CD4-positive, CD25-positive, alpha-beta regulatory T cell (primary cell): ENCODE data around the gene CDK11B. TPM values are rescaled to one million over a fixed set of nuclear protein-coding genes. Genes with fewer than 3 reads are reported as not detected.
"Not testable (repeated sequence)": the region's sequence is repeated elsewhere in the genome, so short reads cannot be mapped to it uniquely, and the experiment has no call there.

ENCODE experiments used
- ATAC-seq, 2 donors: fragments of 150-1000 bp; cut with Tn5 transposase; one replicate each; pipeline ENCODE4 v1.10.0; 2021; ENCODE audit warnings: low read depth in 2 of 2, moderate number of reproducible peaks in 2 of 2, moderate library complexity in 1 of 2
- DNase-seq, 3 donors: peaks; one replicate each; pipeline versions ENCODE4 v3.0.0 to v3.0.0-alpha.2; 2012 to 2022; ENCODE audit warnings: mixed read lengths in 1 of 3
- H3K27ac ChIP-seq: one replicate; pipeline ENCODE4 v1.7.0; 2013; ENCODE audit warnings: mild to moderate bottlenecking, low read length; ENCODE audit not compliant: insufficient read depth, poor library complexity, severe bottlenecking
- H3K27me3 ChIP-seq: one replicate; pipeline ENCODE4 v1.7.0; 2013; ENCODE audit warnings: low read length; ENCODE audit not compliant: control insufficient read depth, insufficient read depth
- H3K36me3 ChIP-seq: one replicate; pipeline ENCODE4 v1.7.0; 2013; ENCODE audit warnings: mild to moderate bottlenecking, low read length, moderate library complexity; ENCODE audit not compliant: control insufficient read depth, insufficient read depth
- H3K4me1 ChIP-seq: 2 replicates; pipeline ENCODE4 v1.7.0; 2013; ENCODE audit warnings: mild to moderate bottlenecking, low read length; ENCODE audit not compliant: insufficient read depth, control insufficient read depth, poor library complexity, severe bottlenecking
- H3K4me3 ChIP-seq: one replicate; pipeline ENCODE4 v1.7.0; 2013; ENCODE audit warnings: low read depth, mild to moderate bottlenecking, low read length, moderate library complexity
- H3K9me3 ChIP-seq, 2 experiments: 1 replicate in 1 of 2; 2 replicates in 1 of 2; pipeline ENCODE4 v1.7.0; 2013; ENCODE audit warnings: low read length in 2 of 2, mild to moderate bottlenecking in 1 of 2, moderate library complexity in 1 of 2; ENCODE audit not compliant: control insufficient read depth in 2 of 2
- H3K27ac Mint-ChIP-seq, 3 donors: one replicate each; pipeline ENCODE4 v1.8.0; 2020 to 2022; ENCODE audit warnings: mild to moderate bottlenecking in 3 of 3, mixed read lengths in 3 of 3, moderate library complexity in 2 of 3
- H3K27me3 Mint-ChIP-seq: one replicate; pipeline ENCODE4 v1.8.0; 2022; ENCODE audit warnings: mild to moderate bottlenecking, mixed read lengths
- H3K36me3 Mint-ChIP-seq: one replicate; pipeline ENCODE4 v1.8.0; 2020; ENCODE audit warnings: mixed read lengths
- H3K4me1 Mint-ChIP-seq, 4 donors: one replicate each; pipeline ENCODE4 v1.8.0; 2020 to 2022; ENCODE audit warnings: mixed read lengths in 4 of 4, mild to moderate bottlenecking in 1 of 4
- H3K4me3 Mint-ChIP-seq, 4 donors: one replicate each; pipeline ENCODE4 v1.8.0; 2020 to 2022; ENCODE audit warnings: mild to moderate bottlenecking in 4 of 4, mixed read lengths in 4 of 4, moderate library complexity in 3 of 4
- H3K9me3 Mint-ChIP-seq, 7 donors: one replicate each; pipeline ENCODE4 v1.8.0; 2020 to 2022; ENCODE audit warnings: mixed read lengths in 7 of 7, mild to moderate bottlenecking in 3 of 7, moderate library complexity in 2 of 7
- polyA plus RNA-seq, 4 donors: library from polyadenylated mRNA; unstranded; fragments of 300-500 nt; fragmentation: Illumina TruSeq; gene quantifications; one replicate each; pipeline ENCODE4 v1.2.3, GENCODE V29; 2021
- total RNA-seq: library from RNA; stranded (reverse); gene quantifications from one replicate; pipeline ENCODE4 v1.2.3, GENCODE V29; 2022

CDK11B gene
- total and polyA plus RNA-seq, 5 donors from 2014 or later = 9.3 to 47.2 (median 9.8) TPM

DNA sequence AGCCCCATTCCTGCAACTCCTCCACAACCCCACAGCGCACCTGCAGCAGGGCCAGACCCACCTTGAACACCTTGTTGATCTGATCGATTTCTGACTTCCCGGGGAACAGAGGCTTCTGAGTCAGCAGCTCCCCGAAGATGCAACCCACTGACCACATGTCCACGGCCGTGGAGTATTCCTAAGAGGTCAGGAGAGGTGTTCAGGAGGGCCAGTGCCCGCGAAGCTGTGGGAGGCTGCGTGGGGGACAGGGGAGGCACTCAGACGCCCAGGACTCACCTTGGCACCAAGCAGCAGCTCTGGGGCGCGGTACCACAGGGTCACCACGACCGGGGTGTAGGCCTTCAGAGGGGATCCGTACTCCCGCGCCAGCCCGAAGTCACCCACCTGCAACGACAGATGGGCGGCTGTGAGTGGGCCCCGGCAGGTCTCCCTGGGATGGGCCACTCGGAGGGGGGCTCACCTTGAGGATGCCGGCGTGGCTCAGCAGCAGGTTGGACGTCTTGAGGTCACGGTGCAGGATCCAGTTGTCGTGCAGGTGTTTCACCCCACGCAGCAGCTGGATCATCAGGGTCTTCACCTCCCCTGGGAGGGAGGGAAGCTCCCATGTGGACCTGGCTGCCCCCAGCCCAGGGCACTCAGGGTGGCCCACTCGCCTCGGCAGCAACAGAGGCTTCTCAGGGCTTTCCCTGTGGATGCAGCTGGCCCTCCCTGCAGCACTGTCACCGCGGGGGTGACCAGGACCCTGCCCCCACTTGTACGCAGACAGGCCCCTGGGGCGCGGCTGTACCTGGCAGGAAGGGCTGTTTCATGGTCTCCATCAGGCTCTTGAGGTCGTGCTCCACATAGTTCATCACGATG, 22.0 kb downstream of the CDK11B start:
- H3K9me3 ChIP-seq, H3K36me3 Mint-ChIP-seq, H3K4me1 ChIP-seq, H3K36me3 ChIP-seq, H3K9me3 Mint-ChIP-seq, H3K27me3 ChIP-seq, H3K27me3 Mint-ChIP-seq, ATAC-seq, H3K4me3 Mint-ChIP-seq, H3K27ac ChIP-seq, H3K4me3 ChIP-seq, H3K4me1 Mint-ChIP-seq, DNase-seq, H3K27ac Mint-ChIP-seq: not testable (repeated sequence)

DNA sequence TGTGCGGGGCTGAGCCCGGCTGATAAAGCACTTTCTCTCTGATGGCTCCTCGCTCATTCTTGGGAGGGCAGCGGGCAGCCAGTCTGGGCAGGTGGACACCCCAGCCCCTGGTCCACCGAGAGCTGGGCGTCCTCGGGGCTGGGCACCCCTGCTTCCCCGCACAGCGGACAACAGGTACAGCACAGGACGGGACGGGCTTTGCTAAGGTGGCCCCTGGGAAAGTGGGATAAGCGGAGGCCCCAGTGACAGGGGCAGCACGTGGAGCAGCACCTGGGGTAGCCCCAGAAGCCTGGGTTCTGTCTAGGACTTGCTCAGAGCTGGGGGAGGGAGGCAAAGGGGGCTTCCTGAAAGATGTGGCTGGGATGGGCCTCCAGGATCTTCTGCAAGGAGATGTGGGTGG, 24.2 kb downstream of the CDK11B start:
- not testable (repeated sequence) for H3K36me3 ChIP-seq, DNase-seq, H3K9me3 Mint-ChIP-seq, H3K27ac ChIP-seq, H3K27me3 ChIP-seq, H3K4me3 Mint-ChIP-seq, H3K27me3 Mint-ChIP-seq, H3K4me1 Mint-ChIP-seq, H3K36me3 Mint-ChIP-seq, H3K27ac Mint-ChIP-seq, ATAC-seq, H3K9me3 ChIP-seq, H3K4me3 ChIP-seq
- peaks cover 23% of the 10 kb centered on the region for H3K4me1 ChIP-seq

DNA sequence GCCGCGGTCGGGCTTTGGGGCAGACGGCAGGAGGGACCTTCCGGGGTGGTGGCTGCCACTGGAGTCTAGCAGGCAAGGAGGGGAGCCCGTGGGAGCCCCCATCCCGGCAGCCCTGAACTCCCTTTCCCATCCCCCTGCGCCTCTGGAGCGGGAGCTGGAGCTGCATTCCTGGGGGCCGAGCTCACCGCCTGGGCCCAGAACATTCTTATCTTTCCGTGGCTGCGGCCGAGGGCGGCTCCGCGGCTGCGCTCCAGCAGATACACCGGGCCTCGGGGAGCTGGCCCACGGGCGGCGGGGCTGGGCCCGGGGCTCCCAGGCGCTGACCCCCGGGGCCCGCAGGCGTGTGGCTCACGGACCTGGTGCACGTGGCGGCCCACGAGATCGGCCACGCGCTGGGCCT, 25.4 kb downstream of the CDK11B start:
- not testable (repeated sequence) for H3K4me3 Mint-ChIP-seq, H3K27me3 ChIP-seq, H3K36me3 Mint-ChIP-seq, H3K27me3 Mint-ChIP-seq, H3K27ac Mint-ChIP-seq, ATAC-seq, H3K27ac ChIP-seq, H3K4me3 ChIP-seq, DNase-seq, H3K9me3 Mint-ChIP-seq, H3K9me3 ChIP-seq, H3K4me1 Mint-ChIP-seq, H3K36me3 ChIP-seq
- peaks cover 29% of the 10 kb centered on the region for H3K4me1 ChIP-seq

DNA sequence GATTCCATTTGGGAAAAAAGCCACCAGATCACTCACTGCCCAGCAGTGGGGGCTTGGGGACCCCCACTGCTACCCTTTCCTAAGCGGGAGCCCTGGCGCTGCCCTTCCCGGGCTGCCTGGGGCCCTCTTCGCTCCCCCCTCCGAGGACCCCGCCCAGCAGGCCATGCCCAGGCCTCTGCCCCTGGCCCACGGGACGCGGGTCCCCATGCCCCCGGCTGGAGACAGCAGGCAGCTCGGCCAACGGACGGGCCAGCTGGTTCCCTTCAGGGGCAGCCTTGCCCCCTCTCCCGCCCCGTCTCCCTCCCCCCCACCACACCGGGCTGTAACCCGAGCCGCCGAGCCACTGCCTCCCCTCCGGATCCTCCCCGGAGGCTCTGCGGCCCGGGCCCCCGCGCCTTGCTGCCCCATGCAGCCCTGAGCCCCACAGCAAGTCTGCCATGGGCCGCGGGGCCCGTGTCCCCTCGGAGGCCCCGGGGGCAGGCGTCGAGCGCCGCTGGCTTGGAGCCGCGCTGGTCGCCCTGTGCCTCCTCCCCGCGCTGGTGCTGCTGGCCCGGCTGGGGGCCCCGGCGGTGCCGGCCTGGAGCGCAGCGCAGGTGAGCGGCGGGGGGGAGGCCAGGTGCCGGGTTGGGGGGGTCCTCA, 26.9 kb downstream of the CDK11B start, which contains the start of gene MMP23B:
Gene MMP23B (plus strand): TSS at position 392 of the 639 bp plus-strand sequence. CDS start 46 bp downstream, at position 438.
- Mint-ChIP-seq H3K36me3 (no peaks in the 10 kb centered on the region), H3K4me3 (peak within 1 kb of the TSS; percentile 19 to 85 (median 68)), H3K27ac (no peak within 1 kb of the TSS), H3K9me3 (peaks cover 0 to 2% (median 0%) of the 10 kb centered on the region in 7 donors), H3K27me3 (peaks cover 6% of the 10 kb centered on the region), H3K4me1 (peaks cover 0 to 6% (median 3%) of the 10 kb centered on the region in 4 donors)
- Histone ChIP-seq H3K27ac (no peak within 1 kb of the TSS), H3K4me1 (peaks cover 29% of the 10 kb centered on the region), H3K4me3 (no peak within 1 kb of the TSS), H3K9me3 (no peaks in the 10 kb centered on the region), H3K27me3 (no peaks in the 10 kb centered on the region), H3K36me3 (no peaks in the 10 kb centered on the region)
- no peak for ATAC-seq
- no peak for DNase-seq

DNA sequence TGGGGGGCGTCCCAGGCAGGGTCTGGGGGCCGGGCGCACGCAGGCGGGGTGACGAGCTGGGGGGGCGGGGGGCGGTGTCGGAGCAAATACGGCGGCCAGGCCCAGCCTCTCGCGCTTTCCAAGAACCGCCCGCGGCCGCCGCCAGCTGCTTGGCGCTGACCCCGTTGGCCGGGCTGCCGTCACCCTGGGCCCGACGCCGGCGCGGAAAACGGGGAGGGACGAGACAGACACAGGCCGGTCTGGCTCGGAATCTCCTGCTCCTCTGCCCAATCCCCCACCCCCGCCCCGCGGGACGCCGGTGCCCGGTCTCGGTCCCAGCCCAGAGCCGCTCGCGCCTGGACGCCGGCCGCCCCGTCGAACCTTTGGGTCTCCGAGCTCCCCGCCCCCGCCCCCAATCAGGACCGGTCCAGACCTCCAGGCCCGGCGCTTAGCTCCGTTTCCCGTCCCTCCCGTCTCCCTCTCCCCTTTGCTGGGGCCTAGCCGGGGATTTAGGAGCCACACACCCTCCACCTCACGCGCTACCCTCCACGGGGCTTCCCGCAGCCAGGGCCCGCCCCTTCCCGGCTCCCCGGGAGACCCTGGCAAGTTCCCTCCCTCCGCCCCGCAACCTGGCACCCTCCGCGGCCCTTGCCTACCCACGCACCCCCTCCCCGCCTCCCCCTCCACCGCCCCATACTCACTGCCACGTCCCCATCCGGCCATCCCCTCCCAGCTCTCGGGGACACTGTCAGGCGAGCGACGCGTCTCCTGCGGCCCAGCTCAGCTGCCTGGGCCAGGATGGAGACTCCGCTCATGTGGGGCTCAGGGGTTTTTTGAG, 27.6 kb downstream of the CDK11B start:
- no peak for ATAC-seq
- no peaks in the 10 kb centered on the region for H3K27me3 ChIP-seq
- peaks cover 6% of the 10 kb centered on the region for H3K27me3 Mint-ChIP-seq
- H3K4me3 ChIP-seq = no peak overlapping the region
- no peaks in the 10 kb centered on the region for H3K36me3 Mint-ChIP-seq
- H3K27ac Mint-ChIP-seq = no peak overlapping the region
- peak overlapping the region; percentile 79 for H3K27ac ChIP-seq
- H3K9me3 ChIP-seq = no peaks in the 10 kb centered on the region
- peak overlapping the region; percentile 19 to 85 (median 68) for H3K4me3 Mint-ChIP-seq
- H3K9me3 Mint-ChIP-seq = peaks cover 0 to 2% (median 0%) of the 10 kb centered on the region in 7 donors
- H3K36me3 ChIP-seq = no peaks in the 10 kb centered on the region
- peaks cover 0 to 6% (median 3%) of the 10 kb centered on the region in 4 donors for H3K4me1 Mint-ChIP-seq
- DNase-seq = peak in 1 of 3 donors; percentile 15
- peaks cover 29% of the 10 kb centered on the region for H3K4me1 ChIP-seq

DNA sequence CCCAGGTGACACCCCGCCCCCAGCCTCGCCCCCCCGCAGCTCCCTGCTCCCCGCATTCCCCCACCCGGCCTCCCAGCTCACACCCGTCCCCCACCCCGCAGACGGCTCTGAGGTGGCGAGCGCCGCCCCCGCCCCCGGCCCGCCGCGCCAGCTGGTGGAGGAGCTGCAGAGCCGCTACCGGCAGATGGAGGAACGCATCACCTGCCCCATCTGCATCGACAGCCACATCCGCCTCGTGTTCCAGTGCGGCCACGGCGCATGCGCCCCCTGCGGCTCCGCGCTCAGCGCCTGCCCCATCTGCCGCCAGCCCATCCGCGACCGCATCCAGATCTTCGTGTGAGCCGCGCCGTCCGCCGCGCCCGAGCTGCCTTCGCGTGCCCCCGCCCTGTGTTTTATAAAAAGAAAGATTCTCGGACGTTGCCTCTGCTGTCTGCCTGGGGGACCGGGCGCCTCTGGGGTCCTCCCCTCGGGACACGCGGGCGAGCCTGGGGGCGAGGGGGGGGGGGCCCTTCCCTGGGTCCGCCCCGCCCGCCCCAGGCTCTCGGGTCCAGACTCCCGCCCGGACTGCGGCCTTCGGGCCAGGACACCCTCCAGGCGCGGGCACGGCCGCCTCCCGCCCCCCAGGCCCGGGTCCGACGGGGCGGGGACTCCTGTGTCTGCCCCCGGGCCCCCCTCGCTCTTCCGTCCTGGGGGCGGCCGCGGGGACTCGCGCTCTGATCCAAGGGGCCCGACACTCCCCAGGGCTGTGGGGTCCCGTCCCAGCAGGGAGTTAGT, 28.4 kb downstream of the CDK11B start:
- Mint-ChIP-seq H3K9me3 (peaks cover 0 to 2% (median 0%) of the 10 kb centered on the region in 7 donors), H3K27me3 (peaks cover 6% of the 10 kb centered on the region), H3K4me3 (peak overlapping the region; percentile 85 to 94 (median 92)), H3K27ac (peak overlapping the region; percentile 72 to 97 (median 96)), H3K36me3 (no peaks in the 10 kb centered on the region), H3K4me1 (peaks cover 0 to 6% (median 3%) of the 10 kb centered on the region in 4 donors)
- Histone ChIP-seq H3K4me1 (peaks cover 29% of the 10 kb centered on the region), H3K36me3 (no peaks in the 10 kb centered on the region), H3K27ac (peak overlapping the region; percentile 79), H3K4me3 (no peak overlapping the region), H3K27me3 (no peaks in the 10 kb centered on the region), H3K9me3 (no peaks in the 10 kb centered on the region)
- ATAC-seq (peak; percentile 84), DNase-seq (peak; percentile 91 to 97 (median 97))
